Measurements from ENCODE around the gene VMP1. TPM values are rescaled to one million over a fixed set of nuclear protein-coding genes. Genes with fewer than 3 reads are reported as not detected.

The VMP1 gene
- total and polyA plus RNA-seq, 2 donors (not counting 1 experiment from before 2014, with no cell fraction given), result 20.4 to 83.5 TPM

GRCh38 chr17:59877965-59878364 lies 170.5 kb downstream of the VMP1 start:
- Histone ChIP-seq H3K4me2 (replicated peaks; ENCODE audit: low read depth, low read length, poor library complexity, severe bottlenecking) (no peak overlapping the region), H3K27me3 (replicated peaks in 1 of 4; ENCODE audit: control extremely low read depth in 1 of 4, control insufficient read depth in 3 of 4, insufficient read depth in 4 of 4, low read length in 3 of 4) (no peaks in the 10 kb centered on the region), H4K20me1 (ENCODE audit: control insufficient read depth, insufficient read depth, low read length, poor library complexity, severe bottlenecking) (no peaks in the 10 kb centered on the region), H3K4me3 (ENCODE audit: control extremely low read depth in 1 of 5, extremely low read depth in 1 of 5, insufficient read depth in 1 of 5, low read depth in 2 of 5, low read length in 4 of 5) (no peak overlapping the region), H3K9ac (ENCODE audit: low read length) (no peak overlapping the region), H3K79me2 (ENCODE audit: control insufficient read depth, insufficient read depth, low read length) (no peaks in the 10 kb centered on the region), H3K4me1 (ENCODE audit: control insufficient read depth in 2 of 2, insufficient read depth in 2 of 2, low read length in 2 of 2) (no peaks in the 10 kb centered on the region), H3K36me3 (replicated peaks in 1 of 2; ENCODE audit: control extremely low read depth in 1 of 2, control insufficient read depth in 1 of 2, extremely low read depth in 1 of 2, insufficient read depth in 2 of 2, low read length in 1 of 2) (peaks cover 0 to 65% of the 10 kb centered on the region in 2 experiments), H3K27ac (ENCODE audit: low read length in 2 of 2) (no peak overlapping the region), H2AFZ (ENCODE audit: insufficient read depth, low read depth, low read length, poor library complexity, severe bottlenecking) (no peak overlapping the region), H3K9me3 (ENCODE audit: control extremely low read depth in 1 of 3, control insufficient read depth in 2 of 3, insufficient read depth in 1 of 3, low read length in 2 of 3) (no peaks in the 10 kb centered on the region)
- intact Hi-C loops (cut with micrococcal nuclease), result no loop called here
- CTCF ChIA-PET, result interaction anchor here (1.1 kb wide), 1 partner anchor 37 kb away, joined by 3 read pairs; no protein-coding TSS in a partner anchor
- Mint-ChIP-seq H3K27ac (no peak overlapping the region), H3K4me3 (no peak overlapping the region), H3K27me3 (no peaks in the 10 kb centered on the region), H3K9me3 (ENCODE audit: insufficient read depth) (no peaks in the 10 kb centered on the region), H3K4me1 (no peaks in the 10 kb centered on the region)
- ATAC-seq (ENCODE audit: low read depth), result no peak
- 100% methylated on average over 5 of the region's 5 CpGs for WGBS (ENCODE audit: insufficient coverage)
- no peak for DNase-seq
- TF ChIP-seq EZH2 (IDR thresholded peaks at IDR 0.05; ENCODE audit: borderline replicate concordance, insufficient read depth, low read depth, low read length, poor library complexity, severe bottlenecking) (no peak), CTCF (IDR thresholded peaks at IDR 0.05) (no peak)
- POLR2A ChIA-PET, result no interaction called here

GRCh38 chr17:59878624-59879023 lies 171.2 kb downstream of the VMP1 start:
- no peak for DNase-seq
- H3K4me1 ChIP-seq (ENCODE audit: control insufficient read depth in 2 of 2, insufficient read depth in 2 of 2, low read length in 2 of 2), result no peaks in the 10 kb centered on the region
- 100% methylated on average over 1 of the region's 3 CpGs for WGBS (ENCODE audit: insufficient coverage)
- H2AFZ ChIP-seq (ENCODE audit: insufficient read depth, low read depth, low read length, poor library complexity, severe bottlenecking), result no peak overlapping the region
- H3K9me3 ChIP-seq (ENCODE audit: control extremely low read depth in 1 of 3, control insufficient read depth in 2 of 3, insufficient read depth in 1 of 3, low read length in 2 of 3), result no peaks in the 10 kb centered on the region
- Mint-ChIP-seq H3K9me3 (ENCODE audit: insufficient read depth) (no peaks in the 10 kb centered on the region), H3K4me3 (no peak overlapping the region), H3K4me1 (no peaks in the 10 kb centered on the region), H3K27ac (no peak overlapping the region), H3K27me3 (no peaks in the 10 kb centered on the region)
- H3K4me3 ChIP-seq (ENCODE audit: control extremely low read depth in 1 of 5, extremely low read depth in 1 of 5, insufficient read depth in 1 of 5, low read depth in 2 of 5, low read length in 4 of 5), result no peak overlapping the region
- intact Hi-C loops (cut with micrococcal nuclease), result no loop called here
- TF ChIP-seq CTCF (IDR thresholded peaks at IDR 0.05) (no peak), EZH2 (IDR thresholded peaks at IDR 0.05; ENCODE audit: borderline replicate concordance, insufficient read depth, low read depth, low read length, poor library complexity, severe bottlenecking) (no peak)
- ChIA-PET POLR2A (no interaction called here), CTCF (interaction anchor here (1.1 kb wide), 1 partner anchor 36 kb away, joined by 3 read pairs; no protein-coding TSS in a partner anchor)
- H3K27ac ChIP-seq (ENCODE audit: low read length in 2 of 2), result no peak overlapping the region
- H3K9ac ChIP-seq (ENCODE audit: low read length), result no peak overlapping the region
- no peaks in the 10 kb centered on the region for H3K79me2 ChIP-seq (ENCODE audit: control insufficient read depth, insufficient read depth, low read length)
- no peaks in the 10 kb centered on the region for H3K27me3 ChIP-seq (replicated peaks in 1 of 4; ENCODE audit: control extremely low read depth in 1 of 4, control insufficient read depth in 3 of 4, insufficient read depth in 4 of 4, low read length in 3 of 4)
- no peaks in the 10 kb centered on the region for H4K20me1 ChIP-seq (ENCODE audit: control insufficient read depth, insufficient read depth, low read length, poor library complexity, severe bottlenecking)
- no peak for ATAC-seq (ENCODE audit: low read depth)
- no peak overlapping the region for H3K4me2 ChIP-seq (replicated peaks; ENCODE audit: low read depth, low read length, poor library complexity, severe bottlenecking)
- H3K36me3 ChIP-seq (replicated peaks in 1 of 2; ENCODE audit: control extremely low read depth in 1 of 2, control insufficient read depth in 1 of 2, extremely low read depth in 1 of 2, insufficient read depth in 2 of 2, low read length in 1 of 2), result peaks cover 0 to 67% of the 10 kb centered on the region in 2 experiments

All from B cell (primary cell).